Measurements from ENCODE around the gene KSR2. TPM values are rescaled to one million over a fixed set of nuclear protein-coding genes. Genes with fewer than 3 reads are reported as not detected.
"Not testable (repeated sequence)": the region's sequence is repeated elsewhere in the genome, so short reads cannot be mapped to it uniquely, and the experiment has no call there.

Gene KSR2
- total RNA-seq, 4 donors from 2014 or later: 1.2 to 11.0 (median 2.2) TPM

DNA sequence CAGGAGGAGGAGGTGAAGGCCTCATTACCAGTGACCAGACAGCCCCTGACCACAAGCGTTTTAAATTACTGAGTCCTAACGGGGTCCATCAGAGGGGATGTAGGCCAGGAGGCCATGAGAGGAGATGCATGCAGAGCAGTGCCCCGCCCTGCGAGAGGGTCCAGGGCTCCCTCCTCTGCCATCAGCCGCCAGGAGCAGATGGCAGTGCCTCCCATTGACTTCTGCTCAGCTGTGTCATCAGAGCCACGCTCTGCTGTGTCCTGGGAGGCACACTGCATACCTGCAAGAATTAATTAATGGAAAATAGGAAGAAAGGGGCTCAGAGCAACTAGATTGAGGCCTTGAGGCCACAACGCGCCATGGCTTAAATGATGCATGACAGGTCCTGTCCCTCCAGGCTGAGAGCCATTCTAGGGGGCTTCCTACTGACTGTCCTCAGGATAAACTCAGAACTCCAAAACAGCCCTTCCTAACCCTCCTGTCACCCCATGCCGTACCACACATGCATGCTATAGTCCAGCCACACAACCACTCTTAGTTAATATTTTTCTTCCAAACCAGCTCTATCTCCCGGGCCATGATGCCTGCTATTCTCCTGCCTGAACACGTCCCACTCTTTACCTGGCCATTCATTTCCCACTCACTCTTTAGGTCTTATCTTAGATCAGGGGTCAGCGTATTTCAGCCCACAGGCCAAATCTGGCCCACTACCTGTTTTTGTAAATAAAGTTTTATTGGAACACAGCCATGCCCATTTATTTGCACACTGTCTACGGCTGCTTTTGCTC, 235.8 kb downstream of the KSR2 start:
- no peaks in the 10 kb centered on the region for H3K36me3 ChIP-seq
- DNase-seq: no peak
- intact Hi-C loops (cut with DNase I): no loop called here
- no peak for TF ChIP-seq POLR2A (IDR thresholded peaks at IDR 0.05)
- TF ChIP-seq, protein P1, sequence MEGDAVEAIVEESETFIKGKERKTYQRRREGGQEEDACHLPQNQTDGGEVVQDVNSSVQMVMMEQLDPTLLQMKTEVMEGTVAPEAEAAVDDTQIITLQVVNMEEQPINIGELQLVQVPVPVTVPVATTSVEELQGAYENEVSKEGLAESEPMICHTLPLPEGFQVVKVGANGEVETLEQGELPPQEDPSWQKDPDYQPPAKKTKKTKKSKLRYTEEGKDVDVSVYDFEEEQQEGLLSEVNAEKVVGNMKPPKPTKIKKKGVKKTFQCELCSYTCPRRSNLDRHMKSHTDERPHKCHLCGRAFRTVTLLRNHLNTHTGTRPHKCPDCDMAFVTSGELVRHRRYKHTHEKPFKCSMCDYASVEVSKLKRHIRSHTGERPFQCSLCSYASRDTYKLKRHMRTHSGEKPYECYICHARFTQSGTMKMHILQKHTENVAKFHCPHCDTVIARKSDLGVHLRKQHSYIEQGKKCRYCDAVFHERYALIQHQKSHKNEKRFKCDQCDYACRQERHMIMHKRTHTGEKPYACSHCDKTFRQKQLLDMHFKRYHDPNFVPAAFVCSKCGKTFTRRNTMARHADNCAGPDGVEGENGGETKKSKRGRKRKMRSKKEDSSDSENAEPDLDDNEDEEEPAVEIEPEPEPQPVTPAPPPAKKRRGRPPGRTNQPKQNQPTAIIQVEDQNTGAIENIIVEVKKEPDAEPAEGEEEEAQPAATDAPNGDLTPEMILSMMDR (IDR thresholded peaks at IDR 0.05): no peak
- H3K9me3 ChIP-seq: no peaks in the 10 kb centered on the region
- no peaks in the 10 kb centered on the region for H3K27me3 ChIP-seq
- H3K4me3 ChIP-seq (replicated peaks in 1 of 3): no peak overlapping the region
- H3K4me1 ChIP-seq: no peaks in the 10 kb centered on the region
- 88 to 92% methylated on average over 12 to 13 of the region's 13 CpGs for WGBS, 2 donors
- no peak overlapping the region for H3K27ac ChIP-seq

DNA sequence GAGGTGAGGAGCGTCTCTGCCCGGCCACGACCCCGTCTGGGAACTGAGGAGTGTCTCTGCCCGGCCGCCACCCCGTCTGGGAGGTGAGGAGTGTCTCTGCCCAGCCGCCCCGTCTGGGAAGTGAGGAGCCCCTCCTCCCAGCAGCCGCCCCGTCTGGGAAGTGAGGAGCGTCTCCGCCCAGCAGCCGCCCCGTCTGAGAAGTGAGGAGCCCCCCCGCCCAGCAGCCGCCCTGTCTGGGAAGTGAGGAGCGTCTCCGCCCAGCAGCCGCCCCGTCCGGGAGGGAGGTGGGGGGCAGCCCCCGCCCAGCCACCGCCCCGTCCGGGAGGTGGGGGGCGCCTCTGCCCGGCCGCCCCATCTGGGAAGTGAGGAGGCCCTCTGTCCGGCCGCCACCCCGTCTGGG, 237.7 kb downstream of the KSR2 start:
- WGBS, 2 donors: 94 to 97% methylated on average over 6 to 22 of the region's 32 CpGs
- H3K9me3 ChIP-seq; H3K27me3 ChIP-seq; H3K36me3 ChIP-seq; H3K4me1 ChIP-seq; H3K27ac ChIP-seq; DNase-seq; intact Hi-C loops (cut with DNase I); H3K4me3 ChIP-seq (replicated peaks in 1 of 3): not testable (repeated sequence)

DNA sequence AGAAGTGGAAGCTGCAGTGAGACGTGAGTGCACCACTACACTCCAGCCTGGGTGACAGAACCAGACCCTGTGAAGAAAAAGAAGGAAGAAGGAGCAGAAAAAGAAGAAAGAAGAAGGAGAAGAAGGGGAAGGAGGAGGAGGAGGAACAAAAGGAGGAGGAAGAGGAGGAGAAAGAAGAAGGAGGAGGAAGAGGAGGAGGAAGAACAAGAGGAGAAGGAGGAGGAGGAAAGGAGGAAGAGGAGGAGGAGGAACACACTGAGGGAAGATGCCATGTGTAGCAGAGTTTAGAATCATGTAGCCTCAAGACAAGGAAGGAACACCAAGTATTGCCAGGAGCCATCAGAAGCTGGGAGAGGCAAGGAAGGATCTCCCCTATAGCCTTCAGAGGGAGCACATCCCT, 241.5 kb downstream of the KSR2 start:
- 41 to 60% methylated on average over 1 of the region's 1 CpG for WGBS, 2 donors
- no peaks in the 10 kb centered on the region for H3K36me3 ChIP-seq
- H3K27me3 ChIP-seq: no peaks in the 10 kb centered on the region
- DNase-seq: no peak
- no peaks in the 10 kb centered on the region for H3K4me1 ChIP-seq
- no peaks in the 10 kb centered on the region for H3K9me3 ChIP-seq
- TF ChIP-seq, protein P1 (IDR thresholded peaks at IDR 0.05): no peak
- no peak for TF ChIP-seq POLR2A (IDR thresholded peaks at IDR 0.05)
- no peak overlapping the region for H3K4me3 ChIP-seq (replicated peaks in 1 of 3)
- H3K27ac ChIP-seq: no peak overlapping the region
- intact Hi-C loops (cut with DNase I): no loop called here

DNA sequence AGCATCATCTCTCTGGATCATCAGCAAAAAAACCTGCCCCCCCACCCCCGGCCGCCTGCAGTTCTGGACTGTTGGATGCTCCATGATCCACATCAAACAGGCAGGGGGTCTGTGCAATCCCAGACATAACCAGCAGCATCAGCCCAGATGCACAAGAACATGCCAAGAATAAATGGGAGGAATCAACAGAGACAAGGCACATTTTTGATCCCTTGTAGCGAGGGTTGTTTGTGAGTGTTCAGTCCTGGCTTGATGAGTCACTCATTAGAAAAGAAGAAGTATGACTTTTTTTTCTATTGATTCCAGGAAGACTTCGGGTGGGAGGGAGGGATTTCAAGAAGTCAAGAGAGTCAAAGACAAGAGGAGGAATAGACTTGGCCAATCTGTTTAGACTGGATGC, 244.2 kb downstream of the KSR2 start:
- no peaks in the 10 kb centered on the region for H3K36me3 ChIP-seq
- H3K4me1 ChIP-seq: no peaks in the 10 kb centered on the region
- 80 to 82% methylated on average over 3 of the region's 4 CpGs for WGBS, 2 donors
- H3K27me3 ChIP-seq: no peaks in the 10 kb centered on the region
- no peak overlapping the region for H3K4me3 ChIP-seq (replicated peaks in 1 of 3)
- DNase-seq: no peak
- intact Hi-C loops (cut with DNase I): no loop called here
- TF ChIP-seq POLR2A (IDR thresholded peaks at IDR 0.05): no peak
- TF ChIP-seq, protein P1 (IDR thresholded peaks at IDR 0.05): no peak
- no peak overlapping the region for H3K27ac ChIP-seq
- H3K9me3 ChIP-seq: no peaks in the 10 kb centered on the region

DNA sequence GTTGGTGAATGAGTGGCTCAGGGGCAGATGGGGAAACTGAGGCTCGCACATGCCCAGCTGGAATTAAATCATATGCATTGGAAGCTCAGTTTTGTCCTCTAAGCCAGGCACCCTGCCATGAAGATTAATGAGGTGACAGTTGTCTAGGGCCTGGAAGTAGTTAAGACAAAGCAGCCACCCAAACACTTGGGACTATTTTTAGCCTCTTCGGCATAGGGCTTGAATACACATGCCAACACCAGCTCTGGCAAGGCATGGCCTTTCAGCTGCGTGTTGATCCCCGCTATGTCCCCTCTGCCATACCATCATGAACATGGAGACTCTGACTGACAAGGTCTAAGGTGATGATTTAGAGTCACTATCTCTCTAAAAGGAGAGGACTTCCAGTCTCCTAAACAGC, 250.2 kb downstream of the KSR2 start:
- 61 to 68% methylated on average over 4 of the region's 4 CpGs for WGBS, 2 donors
- H3K9me3 ChIP-seq: no peaks in the 10 kb centered on the region
- H3K4me1 ChIP-seq: no peaks in the 10 kb centered on the region

More for the DNA sequence above, 250.2 kb downstream of the KSR2 start:
- Histone ChIP-seq H3K36me3 (no peaks in the 10 kb centered on the region), H3K4me3 (replicated peaks in 1 of 3) (no peak overlapping the region), H3K27me3 (no peaks in the 10 kb centered on the region), H3K27ac (no peak overlapping the region)
- TF ChIP-seq, protein P1 (IDR thresholded peaks at IDR 0.05): no peak
- no peak for TF ChIP-seq POLR2A (IDR thresholded peaks at IDR 0.05)
- intact Hi-C loops (cut with DNase I): no loop called here
- no peak for DNase-seq
